ENCODE measurements around the gene SGCB.

GRCh38 chr4:52006887-52007286, 31.2 kb downstream of the SGCB start:
- no peak for TF ChIP-seq CTCF (IDR thresholded peaks at IDR 0.05)
- no peak for TF ChIP-seq POLR2A (IDR thresholded peaks at IDR 0.05)
